ENCODE results near the gene CENPI. TPM values are rescaled to one million over a fixed set of nuclear protein-coding genes. Genes with fewer than 3 reads are reported as not detected.

CENPI gene
- total RNA-seq, 1 donor from 2014 or later = 0.40 TPM

Other genes starting within 250 kb of the CENPI start
- gene NOX1, start 223.8 kb upstream of the CENPI start, total RNA-seq = not detected
- 0.05 TPM for gene XKRX, start 169.3 kb upstream of the CENPI start, total RNA-seq
- gene ARL13A, start 128.5 kb upstream of the CENPI start, total RNA-seq = not detected
- 9.7 TPM for gene TRMT2B, start 46.1 kb upstream of the CENPI start, total RNA-seq
- gene TMEM35A, start 19.3 kb upstream of the CENPI start, total RNA-seq = not detected
- not detected for gene DRP2, start 121.6 kb downstream of the CENPI start, total RNA-seq
- 0.08 TPM for gene TAF7L, start 193.1 kb downstream of the CENPI start, total RNA-seq

Data from left lobe of liver (tissue), 1 donor.